GM21825 (cell line): ENCODE data around the gene TAAR1.

ENCODE experiments used
- ATAC-seq: cut with Tn5 transposase; IDR thresholded peaks from one replicate; pipeline ENCODE4 v1.9.1; 2021; ENCODE audit warnings: mild to moderate bottlenecking, moderate library complexity; ENCODE audit not compliant: unreplicated experiment

The TAAR1 gene

GRCh38 chr6:132598473-132598872, 60.5 kb downstream of the TAAR1 start:
- no peak for ATAC-seq

GRCh38 chr6:132596201-132596600, 62.8 kb downstream of the TAAR1 start:
- ATAC-seq, result no peak
